GM12891 (cell line): ENCODE measurements around the gene ADCY10.

Experiments used
- POLR2A ChIP-seq: IDR thresholded peaks from 2 replicates; pipeline ENCODE4 v1.6.1; 2011; ENCODE audit warnings: low read depth, low read length, control low read depth
- POLR2AphosphoS5 ChIP-seq: IDR thresholded peaks from 2 replicates; pipeline ENCODE4 v1.6.1; 2011; ENCODE audit warnings: low read depth, low read length, control low read depth

DNA sequence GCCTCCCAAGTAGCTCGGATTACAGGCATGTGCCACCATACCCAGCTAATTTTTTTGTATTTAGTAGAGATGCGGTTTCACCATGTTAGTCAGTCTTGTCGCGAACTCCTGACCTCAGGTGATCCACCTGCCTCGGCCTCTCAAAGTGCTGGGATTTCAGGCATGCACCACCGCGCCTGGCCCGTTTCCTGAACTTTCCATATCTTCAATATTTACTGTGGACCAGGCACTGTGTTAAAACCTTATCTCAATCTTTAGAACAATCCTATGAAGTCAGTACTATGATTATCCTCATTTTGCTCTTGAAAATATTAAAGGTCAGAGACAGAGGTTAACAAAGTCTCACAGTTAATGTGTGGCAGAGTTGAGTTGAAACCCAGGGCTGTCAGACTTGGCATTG, 1.6 kb upstream of the ADCY10 start:
- TF ChIP-seq POLR2A = no peak
- no peak for TF ChIP-seq POLR2AphosphoS5
